IMR-90 (cell line): Measurements from ENCODE around the gene RELL2.

Experiments
- CTCF ChIP-seq: conservative IDR thresholded peaks from 2 replicates; pipeline ENCODE4 v1.5.1; 2012; ENCODE audit warnings: mild to moderate bottlenecking, low read depth, low read length, improper control_type of control experiment
- MAFK ChIP-seq: IDR thresholded peaks from 2 replicates; pipeline ENCODE4 v1.6.1; 2012; ENCODE audit warnings: low read depth, low read length, improper control_type of control experiment
- MAZ ChIP-seq: IDR thresholded peaks from 2 replicates; pipeline ENCODE4 v1.6.1; 2012; ENCODE audit warnings: low read depth, mild to moderate bottlenecking, low read length, improper control_type of control experiment, moderate library complexity, borderline replicate concordance
- POLR2A ChIP-seq: IDR thresholded peaks from 2 replicates; pipeline ENCODE4 v1.6.1; 2012; ENCODE audit warnings: mild to moderate bottlenecking, low read depth, low read length
- RAD21 ChIP-seq: IDR thresholded peaks from 2 replicates; pipeline ENCODE4 v1.6.1; 2012; ENCODE audit warnings: low read length, improper control_type of control experiment
- RCOR1 ChIP-seq: IDR thresholded peaks from 2 replicates; pipeline ENCODE4 v1.6.1; 2012; ENCODE audit warnings: mild to moderate bottlenecking, low read length, improper control_type of control experiment; ENCODE audit not compliant: insufficient replicate concordance
- RFX5 ChIP-seq: IDR thresholded peaks from 2 replicates; pipeline ENCODE4 v1.8.0; 2012; ENCODE audit warnings: low read depth, mild to moderate bottlenecking, low read length, moderate library complexity
- SMC3 ChIP-seq: fragments of 150-350 bp; IDR thresholded peaks from 2 replicates; pipeline ENCODE4 v1.6.1; 2016; ENCODE audit warnings: low read depth, mild to moderate bottlenecking, antibody characterized with exemption, low read length, moderate library complexity
- TF ChIP-seq, protein P1 (sequence below): fragments of 150-350 bp; IDR thresholded peaks from 2 replicates; pipeline ENCODE4 v1.6.1; 2016; ENCODE audit warnings: low read depth, mild to moderate bottlenecking, low read length, moderate library complexity, borderline replicate concordance
- TF ChIP-seq, protein P2 (sequence below): fragments of 150-350 bp; IDR thresholded peaks from 2 replicates; pipeline ENCODE4 v1.6.1; 2017; ENCODE audit warnings: mild to moderate bottlenecking, antibody characterized with exemption, low read length, low read depth

- TF ChIP-seq CTCF (no peak), MAFK (no peak), MAZ (no peak), SMC3 (no peak), RAD21 (no peak), RCOR1 (no peak), POLR2A (no peak), RFX5 (no peak)
- TF ChIP-seq, protein P1, sequence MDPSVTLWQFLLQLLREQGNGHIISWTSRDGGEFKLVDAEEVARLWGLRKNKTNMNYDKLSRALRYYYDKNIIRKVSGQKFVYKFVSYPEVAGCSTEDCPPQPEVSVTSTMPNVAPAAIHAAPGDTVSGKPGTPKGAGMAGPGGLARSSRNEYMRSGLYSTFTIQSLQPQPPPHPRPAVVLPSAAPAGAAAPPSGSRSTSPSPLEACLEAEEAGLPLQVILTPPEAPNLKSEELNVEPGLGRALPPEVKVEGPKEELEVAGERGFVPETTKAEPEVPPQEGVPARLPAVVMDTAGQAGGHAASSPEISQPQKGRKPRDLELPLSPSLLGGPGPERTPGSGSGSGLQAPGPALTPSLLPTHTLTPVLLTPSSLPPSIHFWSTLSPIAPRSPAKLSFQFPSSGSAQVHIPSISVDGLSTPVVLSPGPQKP = no peak
- TF ChIP-seq, protein P2, sequence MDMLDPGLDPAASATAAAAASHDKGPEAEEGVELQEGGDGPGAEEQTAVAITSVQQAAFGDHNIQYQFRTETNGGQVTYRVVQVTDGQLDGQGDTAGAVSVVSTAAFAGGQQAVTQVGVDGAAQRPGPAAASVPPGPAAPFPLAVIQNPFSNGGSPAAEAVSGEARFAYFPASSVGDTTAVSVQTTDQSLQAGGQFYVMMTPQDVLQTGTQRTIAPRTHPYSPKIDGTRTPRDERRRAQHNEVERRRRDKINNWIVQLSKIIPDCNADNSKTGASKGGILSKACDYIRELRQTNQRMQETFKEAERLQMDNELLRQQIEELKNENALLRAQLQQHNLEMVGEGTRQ = no peak
These were observed 29.5 kb downstream of the RELL2 start for GRCh38 chr5:141665995-141666940.
